GM21447 (cell line): Measurements from ENCODE around the gene SLC16A10.
A peak's percentile ranks its signal among the peaks of the same experiment; 100 is the strongest.
"Not testable (repeated sequence)": the region's sequence is repeated elsewhere in the genome, so short reads cannot be mapped to it uniquely, and the experiment has no call there.

ENCODE experiments used
- ATAC-seq: cut with Tn5 transposase; IDR thresholded peaks from one replicate; pipeline ENCODE4 v1.9.1; 2021; ENCODE audit not compliant: unreplicated experiment

Gene SLC16A10

DNA sequence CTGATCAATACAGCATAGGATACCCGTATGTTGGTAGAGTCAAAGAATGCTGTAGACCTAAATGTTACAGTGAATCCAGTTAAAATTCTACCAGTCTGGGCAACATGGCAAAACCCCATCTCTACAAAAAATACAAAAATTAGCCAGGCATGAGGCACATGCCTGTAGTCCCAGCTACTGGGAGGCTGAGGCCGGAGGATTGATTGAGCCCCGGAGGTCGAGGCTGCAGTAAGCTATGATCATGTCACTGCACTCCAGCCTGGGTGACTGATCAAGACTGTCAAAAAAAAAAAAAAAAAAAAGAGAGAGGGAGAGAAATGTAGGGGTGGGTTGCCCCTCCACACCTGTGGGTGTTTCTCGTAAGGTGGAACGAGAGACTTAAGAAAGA lies 167.5 kb downstream of the SLC16A10 start:
- no peak for ATAC-seq

DNA sequence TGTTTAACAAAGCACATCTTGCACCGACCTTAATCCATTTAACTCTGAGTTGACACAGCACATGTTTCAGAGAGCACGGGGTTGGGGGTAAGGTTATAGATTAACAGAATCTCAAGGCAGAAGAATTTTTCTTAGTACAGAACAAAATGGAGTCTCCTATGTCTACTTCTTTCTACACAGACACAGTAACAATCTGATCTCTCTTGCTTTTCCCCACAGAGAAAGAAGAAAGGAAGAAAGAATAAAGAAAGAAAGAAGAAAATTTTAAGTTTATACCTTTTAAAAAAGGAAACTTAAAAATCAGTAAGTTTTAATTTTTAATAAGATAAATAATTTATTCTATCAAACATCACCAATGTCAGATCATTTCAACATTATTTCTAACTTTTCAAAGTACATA lies 168.5 kb downstream of the SLC16A10 start:
- not testable (repeated sequence) for ATAC-seq

DNA sequence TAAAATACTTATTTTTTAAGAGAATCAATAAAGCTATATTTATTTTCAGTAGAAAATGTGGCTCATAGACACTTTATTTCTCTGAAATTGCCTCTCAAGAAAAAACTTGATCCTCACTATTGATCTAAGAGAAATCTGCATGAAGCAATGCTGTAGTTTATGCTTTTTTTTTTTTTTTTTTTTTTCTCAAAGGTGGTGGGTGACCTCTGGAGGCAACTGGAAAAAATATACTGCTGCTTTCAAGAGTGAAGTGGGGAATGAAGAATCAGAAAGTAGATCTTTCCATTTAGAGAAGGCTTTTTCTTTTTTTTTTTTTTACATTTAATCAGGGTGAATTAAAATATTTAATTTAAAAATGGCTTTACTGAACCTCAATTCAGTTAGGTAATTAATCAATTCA lies 169.3 kb downstream of the SLC16A10 start:
- ATAC-seq: no peak

DNA sequence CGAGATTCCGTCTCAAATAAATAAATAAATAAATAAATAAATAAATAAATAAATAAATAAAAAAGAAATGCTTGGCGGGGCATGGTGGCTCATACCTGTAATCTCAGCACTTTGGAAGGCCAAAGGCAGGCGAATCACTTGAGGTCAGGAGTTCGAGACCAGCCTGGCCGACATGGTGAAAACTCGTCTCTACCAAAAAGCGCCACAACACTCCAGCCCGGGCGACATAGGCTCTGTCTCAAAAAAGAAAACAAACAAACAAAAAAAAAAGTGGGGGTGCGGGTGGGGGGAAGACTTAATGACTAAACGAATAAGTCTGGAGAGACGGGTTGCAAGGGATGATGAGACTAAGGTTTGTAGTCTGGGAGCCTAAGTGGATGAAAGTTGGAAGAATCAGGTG lies 170.7 kb downstream of the SLC16A10 start:
- no peak for ATAC-seq

DNA sequence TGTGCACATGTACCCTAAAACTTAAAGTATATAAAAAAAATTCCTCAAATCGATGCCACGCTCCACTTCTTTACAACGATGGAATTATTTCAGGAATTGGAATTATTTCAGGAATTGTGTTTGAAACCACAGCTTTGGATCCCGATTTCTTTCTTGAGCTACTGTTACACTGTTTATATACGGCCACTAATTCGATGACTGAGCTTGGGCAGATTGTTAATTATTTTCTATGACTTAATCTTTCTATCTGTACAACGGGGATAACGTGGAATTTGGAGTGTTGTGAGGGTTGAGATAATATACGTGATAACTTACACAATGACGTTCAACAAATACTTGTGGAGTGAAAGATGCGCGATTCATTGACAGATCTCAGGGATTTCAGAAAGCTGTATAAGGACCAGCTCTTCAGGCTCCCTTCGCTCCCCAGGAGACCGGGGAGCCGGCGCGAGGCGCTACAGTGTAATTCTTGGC lies 171.3 kb downstream of the SLC16A10 start:
- no peak for ATAC-seq

DNA sequence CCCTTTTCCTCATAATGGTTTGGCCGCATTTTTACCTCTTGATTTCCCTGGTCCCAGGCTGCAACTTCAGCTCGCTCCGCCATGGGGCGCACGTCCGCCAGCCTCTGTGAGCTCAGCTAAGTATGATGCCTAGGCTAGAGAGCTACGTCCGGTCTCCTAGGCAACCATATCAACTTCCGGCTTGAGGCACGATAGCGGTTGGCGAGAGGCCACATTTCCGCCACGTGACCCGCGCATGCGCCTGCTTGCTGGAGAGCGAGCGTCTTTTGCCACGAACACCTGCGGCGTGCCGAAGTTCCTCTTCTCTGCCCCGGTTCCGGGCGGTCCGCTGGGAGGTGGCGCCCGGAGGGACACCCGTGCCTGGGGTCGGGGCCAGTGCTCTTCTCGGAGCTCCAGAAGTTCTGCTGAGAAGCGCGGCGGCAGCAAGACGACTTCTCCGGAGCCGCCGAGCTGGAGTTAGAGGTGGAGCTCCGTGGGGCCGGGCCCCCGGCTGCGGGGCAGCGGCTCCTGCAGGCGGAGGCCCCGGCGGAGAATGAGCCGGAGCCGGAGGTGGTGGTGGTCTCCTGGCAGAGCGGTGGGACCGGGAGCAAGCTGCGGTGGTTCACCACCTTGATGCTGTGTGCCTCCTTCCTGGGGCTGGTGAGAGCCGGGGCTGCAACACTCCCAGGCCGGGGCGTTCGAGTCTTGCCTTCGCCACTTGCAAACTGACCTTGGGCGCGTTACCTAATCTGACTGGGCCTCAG lies 172.0 kb downstream of the SLC16A10 start:
- peak; percentile 98 for ATAC-seq

DNA sequence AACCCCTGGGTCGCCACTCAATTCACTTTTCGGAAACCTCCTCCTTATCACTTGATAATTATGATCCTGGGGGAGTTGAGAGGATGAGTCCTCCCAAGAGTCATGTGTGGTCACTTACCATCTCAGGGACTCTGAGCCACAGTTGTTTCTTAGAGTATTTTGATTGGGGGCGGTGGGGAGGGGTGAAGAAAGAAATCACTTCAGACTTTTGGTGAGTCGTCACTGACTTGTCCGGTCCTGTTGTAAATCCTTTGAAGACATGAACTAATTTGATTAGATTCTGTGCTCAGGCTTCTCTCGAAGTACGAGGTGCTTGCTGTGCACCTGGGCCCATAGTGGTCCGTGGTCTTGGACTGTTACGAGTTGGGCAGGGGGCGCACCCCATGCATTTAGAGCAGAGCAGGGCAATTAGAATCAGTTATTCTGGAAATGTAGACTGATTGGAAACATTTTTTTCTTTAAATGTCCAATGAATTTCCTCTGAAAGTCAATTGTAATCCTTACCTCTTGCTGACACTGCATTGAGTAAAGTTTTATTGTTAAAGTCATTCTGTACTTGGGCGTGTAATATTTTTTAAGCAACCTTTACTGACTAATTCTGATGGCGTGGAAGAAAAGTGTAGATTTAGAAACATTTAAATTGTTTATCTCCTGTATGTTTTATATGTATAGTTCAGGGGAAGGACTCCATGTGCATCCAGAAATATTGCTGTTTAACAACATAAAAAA lies 173.4 kb downstream of the SLC16A10 start:
- ATAC-seq: no peak

DNA sequence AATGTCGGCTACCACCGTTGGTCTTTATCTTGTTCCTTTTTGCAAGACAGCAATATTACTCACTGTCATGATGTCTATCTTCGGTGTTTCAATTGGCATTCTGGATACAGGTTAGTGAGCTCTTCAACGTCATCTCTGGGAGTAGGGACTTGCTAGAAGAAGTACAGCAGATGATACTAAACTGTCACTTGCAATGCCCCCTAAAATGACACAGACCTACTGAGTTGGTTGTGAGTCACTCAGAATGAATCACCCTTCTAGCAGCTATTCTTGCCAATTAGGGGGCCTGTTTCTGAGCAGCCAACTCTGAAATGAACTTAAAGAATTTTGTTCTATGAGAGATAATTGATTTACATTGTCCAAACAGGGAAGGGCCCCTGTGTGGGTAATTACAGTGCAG lies 176.5 kb downstream of the SLC16A10 start:
- ATAC-seq: no peak

DNA sequence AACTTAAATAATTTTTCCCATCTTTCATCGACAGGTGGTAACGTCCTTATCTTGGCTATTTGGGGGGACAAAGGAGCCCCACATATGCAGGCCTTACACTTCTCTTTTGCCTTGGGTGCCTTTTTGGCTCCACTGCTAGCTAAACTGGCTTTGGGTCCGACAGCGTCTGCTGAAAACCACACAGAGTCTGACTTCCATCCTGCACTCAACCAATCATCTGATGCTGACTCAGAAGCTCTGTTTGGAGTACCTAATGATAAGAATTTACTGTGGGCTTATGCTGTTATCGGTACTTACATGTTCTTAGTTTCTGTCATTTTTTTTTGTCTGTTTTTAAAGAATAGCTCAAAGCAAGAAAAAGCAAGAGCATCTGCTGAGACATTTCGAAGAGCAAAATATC lies 178.5 kb downstream of the SLC16A10 start:
- no peak for ATAC-seq

DNA sequence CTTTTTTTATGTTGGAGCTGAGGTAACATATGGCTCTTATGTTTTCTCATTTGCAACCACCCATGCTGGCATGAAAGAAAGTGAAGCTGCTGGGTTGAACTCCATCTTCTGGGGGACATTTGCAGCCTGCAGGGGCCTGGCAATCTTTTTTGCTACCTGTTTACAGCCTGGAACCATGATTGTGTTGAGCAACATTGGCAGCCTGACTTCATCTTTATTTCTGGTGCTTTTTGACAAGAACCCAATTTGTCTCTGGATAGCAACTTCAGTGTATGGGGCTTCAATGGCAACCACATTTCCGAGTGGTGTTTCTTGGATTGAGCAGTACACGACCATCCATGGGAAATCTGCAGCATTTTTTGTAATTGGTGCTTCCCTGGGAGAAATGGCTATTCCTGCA lies 179.0 kb downstream of the SLC16A10 start:
- no peak for ATAC-seq

DNA sequence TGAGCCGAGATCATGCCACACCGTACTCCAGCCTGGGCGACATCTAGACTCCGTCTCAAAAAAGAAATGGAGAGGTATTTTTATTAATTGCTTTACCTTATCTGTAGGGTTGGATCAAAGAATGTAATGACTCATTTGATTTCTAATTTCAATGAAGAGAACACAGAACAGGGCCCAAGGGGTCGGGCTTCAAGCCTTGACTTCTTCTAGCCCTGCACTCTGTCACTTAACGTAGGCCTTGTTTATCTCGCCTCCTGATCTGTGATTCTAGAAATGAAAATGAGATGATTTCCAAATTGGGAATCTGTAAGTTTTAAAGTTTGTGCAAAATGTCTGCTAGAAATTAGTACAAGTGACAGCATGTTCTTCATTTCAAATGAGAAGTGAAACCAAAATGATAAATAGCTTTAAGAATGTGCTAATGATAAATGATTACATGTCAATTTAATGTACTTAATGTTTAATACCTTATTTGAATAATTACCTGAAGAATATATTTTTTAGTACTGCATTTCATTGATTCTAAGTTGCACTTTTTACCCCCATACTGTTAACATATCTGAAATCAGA lies 180.5 kb downstream of the SLC16A10 start:
- ATAC-seq: no peak

DNA sequence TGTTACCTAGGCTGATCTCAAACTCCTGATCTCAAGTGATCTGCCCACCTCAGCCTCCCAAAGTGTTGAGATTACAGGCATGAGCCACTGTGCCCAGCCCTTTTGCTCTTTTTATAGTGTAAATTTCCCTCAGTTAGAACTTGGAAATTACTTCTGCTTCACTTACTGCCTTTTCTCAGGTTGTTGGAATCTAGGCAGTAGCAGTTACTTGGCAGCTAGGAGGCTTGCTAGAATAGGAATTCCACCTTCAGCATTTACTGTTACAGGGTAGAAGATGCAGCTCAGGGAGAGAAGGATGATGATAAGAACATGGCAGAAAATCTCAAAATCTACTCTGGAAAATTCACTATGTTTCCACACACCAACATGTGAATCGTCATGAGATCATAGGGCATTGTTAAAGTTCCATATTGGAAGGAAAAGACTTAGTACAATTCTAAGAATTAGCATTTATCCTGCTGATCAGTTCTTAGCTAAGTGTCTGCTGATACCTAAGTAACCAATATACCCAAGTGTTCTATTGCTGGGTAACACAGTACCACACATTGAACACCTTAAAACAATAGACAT lies 182.2 kb downstream of the SLC16A10 start:
- no peak for ATAC-seq

DNA sequence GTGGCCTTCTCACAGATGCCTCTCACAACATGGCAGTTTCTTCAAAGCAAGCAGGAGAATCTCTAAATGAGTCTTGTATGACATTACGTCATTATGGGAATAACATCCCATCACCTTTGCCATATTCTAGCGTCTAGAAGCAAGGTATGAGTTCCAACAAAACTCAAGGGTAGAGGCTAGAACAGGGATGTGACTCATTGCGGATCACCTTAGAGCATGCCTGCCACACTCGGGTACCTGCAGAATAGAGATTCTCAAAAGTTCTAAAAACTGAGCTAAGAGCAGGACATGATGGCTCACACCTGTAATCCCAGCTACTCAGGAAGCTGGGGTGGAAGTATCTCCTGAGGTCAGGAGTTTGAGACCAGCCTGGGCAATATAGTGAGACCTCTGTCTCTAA lies 182.8 kb downstream of the SLC16A10 start:
- ATAC-seq: no peak

DNA sequence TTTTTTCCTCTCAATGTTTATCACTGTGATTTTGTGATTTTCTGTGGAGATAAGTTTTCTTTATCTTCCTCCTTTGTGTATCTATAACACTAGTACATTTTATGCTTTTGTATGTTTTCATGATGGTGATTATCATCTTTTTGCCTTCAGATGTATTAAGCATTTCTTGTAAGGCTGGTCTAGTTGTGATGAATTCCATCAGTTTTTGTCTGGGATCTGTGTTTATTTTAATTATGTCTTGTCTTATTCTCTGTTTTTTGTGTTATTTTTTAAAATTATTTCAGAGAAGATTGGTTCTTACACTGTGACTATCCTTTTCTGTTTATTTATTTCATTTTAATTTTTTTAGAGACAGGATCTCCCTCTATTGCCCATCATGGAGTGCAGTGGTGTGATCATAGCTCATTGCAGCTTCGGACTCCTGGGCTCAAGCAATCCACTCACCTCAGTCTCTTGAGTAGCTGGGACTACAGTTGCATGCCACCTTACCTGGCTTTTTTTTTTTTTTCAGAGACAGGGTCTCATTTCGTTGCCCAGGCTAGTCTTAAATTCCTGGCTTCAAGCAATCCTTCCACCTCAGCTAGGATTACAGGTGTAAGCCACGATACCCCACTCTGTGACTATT lies 187.4 kb downstream of the SLC16A10 start:
- no peak for ATAC-seq

DNA sequence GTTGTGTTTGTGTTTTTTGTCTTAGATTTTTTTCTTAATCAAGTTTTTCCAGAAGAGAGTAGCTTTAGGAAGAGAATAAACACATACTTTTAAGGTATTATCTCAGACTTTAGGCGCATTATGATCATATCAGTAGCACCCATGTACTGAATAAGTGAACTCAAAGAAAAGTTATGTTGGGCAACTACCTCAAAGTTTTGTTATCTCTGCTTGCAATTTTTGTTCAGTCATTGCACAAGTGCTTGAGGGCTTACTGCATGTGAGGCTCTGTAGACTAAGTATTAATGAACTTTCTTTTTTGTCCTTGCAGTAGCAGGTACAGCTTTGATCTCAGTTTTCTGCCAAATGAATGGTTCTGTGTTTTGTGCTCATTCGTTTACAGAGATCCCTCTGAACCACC lies 189.0 kb downstream of the SLC16A10 start:
- no peak for ATAC-seq

DNA sequence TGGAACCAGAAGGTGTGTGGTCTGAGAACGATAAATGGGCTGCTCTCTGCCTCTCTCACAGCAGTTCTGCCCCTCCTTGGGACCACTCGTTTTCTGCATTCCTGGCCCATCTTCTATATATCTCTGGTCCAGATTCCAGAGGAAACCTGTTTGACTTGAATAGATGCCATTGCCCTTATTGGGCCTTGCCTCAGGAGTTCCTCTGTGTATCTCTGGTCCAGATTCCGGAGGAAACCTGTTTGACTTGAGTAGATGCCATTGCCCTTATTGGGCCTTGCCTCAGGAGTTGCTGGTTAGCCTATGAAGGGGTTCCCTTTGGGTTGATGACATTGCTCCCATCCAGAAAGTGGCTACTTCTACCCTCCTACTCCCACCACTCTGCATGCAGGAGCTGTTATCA lies 189.4 kb downstream of the SLC16A10 start:
- ATAC-seq: no peak

DNA sequence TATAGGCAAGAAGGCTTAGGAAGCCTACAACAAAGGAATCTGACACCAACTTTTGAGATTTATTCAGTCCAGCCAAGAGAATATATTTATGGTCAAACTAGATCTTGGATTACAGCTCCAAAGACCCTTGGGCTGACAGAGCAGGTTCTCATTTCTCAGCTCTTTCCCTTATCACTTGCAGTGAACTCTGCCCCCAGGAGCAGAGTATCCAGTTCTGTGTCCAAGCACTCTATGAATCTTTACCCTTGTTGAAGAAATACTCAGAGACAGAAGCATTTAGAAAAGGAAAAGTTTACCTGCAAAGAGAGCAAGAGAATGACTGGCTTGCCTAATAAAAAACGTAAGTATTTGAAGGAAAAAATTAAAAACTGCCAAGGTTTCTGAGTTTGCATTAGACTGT lies 190.5 kb downstream of the SLC16A10 start:
- ATAC-seq: no peak

DNA sequence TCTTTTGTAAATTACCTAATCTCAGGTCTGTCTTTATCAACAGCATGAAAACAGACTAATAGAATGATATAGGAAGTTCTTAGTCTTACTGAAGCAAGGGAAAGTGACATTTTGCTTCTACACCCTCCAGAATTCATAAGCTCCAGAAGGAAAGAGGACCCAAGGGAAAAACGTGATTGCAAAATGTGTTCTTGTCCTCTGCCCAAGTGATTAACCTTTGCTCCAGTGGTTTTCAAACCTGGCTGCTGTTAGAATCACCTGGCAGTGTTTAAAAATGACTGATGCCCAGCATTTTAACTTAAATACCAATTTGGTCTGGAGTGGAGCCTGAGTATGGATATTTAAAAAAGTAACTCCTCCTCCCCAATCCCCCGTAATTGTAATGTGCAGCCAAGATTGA lies 191.4 kb downstream of the SLC16A10 start:
- ATAC-seq: no peak

DNA sequence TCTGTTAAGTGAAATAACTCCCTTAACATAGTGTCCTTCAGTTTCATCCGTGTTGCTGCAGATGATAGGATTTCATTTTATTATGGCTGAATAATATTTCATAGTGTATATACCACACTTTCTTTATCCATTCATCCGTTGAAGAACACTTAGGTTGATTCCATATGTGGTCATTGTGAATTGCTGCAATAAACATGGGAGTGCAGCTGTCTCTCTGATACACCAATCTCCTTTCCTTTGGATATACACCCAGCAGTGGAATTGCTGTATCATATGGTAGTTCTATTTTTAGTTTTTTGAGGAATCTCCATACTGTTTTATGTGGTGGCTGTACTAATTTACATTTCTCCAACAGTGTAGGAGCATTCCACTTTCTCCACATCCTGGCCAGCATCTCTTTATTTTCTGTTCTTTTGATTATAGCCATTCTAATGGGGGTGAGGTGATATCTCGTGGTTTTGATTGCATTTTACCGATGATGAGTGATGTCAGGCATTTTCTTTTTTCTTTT lies 193.2 kb downstream of the SLC16A10 start:
- ATAC-seq: no peak
